ENCODE measurements around the gene OR10A6.

OR10A6 gene, protein sequence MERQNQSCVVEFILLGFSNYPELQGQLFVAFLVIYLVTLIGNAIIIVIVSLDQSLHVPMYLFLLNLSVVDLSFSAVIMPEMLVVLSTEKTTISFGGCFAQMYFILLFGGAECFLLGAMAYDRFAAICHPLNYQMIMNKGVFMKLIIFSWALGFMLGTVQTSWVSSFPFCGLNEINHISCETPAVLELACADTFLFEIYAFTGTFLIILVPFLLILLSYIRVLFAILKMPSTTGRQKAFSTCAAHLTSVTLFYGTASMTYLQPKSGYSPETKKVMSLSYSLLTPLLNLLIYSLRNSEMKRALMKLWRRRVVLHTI

DNA sequence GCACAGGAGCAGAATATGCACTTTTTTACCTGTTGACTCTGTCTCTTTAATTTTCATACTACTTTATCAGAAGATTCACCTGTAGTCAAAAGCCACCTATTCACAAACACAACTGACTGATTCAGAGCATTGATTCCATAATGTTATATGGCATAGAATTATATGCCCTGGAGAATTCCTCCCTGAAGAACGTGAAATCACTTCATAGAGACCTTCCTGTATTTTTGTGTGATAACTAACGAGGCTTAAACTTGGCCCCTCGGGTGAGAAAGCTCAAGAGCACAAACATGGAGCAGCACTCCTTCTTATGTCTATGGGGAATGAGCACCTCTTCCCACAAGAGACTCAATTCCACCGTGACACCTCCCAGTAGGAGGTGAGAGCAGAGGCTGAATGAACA lies at the start of gene OR10A6:
OR10A6 (minus strand) TSS at position 101 of the 400 bp plus-strand sequence. CDS start 2,606 bp downstream, outside the sequence.
- TF ChIP-seq, protein P1, sequence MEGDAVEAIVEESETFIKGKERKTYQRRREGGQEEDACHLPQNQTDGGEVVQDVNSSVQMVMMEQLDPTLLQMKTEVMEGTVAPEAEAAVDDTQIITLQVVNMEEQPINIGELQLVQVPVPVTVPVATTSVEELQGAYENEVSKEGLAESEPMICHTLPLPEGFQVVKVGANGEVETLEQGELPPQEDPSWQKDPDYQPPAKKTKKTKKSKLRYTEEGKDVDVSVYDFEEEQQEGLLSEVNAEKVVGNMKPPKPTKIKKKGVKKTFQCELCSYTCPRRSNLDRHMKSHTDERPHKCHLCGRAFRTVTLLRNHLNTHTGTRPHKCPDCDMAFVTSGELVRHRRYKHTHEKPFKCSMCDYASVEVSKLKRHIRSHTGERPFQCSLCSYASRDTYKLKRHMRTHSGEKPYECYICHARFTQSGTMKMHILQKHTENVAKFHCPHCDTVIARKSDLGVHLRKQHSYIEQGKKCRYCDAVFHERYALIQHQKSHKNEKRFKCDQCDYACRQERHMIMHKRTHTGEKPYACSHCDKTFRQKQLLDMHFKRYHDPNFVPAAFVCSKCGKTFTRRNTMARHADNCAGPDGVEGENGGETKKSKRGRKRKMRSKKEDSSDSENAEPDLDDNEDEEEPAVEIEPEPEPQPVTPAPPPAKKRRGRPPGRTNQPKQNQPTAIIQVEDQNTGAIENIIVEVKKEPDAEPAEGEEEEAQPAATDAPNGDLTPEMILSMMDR (IDR thresholded peaks at IDR 0.05; ENCODE audit: borderline replicate concordance, control extremely low read depth, extremely low read depth, insufficient read depth, missing control alignments) = no peak
- in situ Hi-C loops (cut with MboI; ENCODE audit: low sequenced_read_pairs, unreplicated experiment) = no loop called here
- DNase-seq (ENCODE audit: low spot score) = no peak

DNA sequence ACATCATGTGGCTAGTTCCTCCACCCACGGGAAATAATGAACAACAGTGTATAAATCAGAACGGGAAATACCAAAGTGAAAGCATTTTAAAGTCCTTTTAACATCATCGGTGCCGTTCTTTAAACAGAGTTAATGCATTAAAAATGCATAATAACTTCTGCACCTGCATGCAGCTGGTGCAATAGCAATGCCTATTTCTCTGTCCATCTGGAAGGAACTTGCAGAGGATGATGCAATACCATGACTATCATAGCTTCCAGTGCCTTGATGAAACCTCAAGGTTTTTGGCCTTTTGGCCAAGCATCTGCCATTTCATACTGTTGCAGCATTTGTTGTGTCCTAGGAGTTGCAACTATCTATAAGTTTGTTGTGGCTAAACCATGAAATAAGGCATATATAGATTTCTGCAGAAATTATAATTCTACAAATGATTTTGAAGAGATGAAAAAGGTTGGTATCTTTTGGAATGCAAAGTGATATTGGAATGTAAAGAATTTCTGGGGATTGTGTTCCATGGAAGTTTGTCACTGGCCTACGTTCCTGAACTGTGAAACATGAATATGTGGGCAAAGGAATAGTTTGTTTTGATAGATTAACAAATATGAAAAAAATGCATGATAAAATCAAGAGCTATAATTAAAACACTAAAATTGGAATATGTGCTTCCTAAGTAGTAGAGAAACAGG lies 46.3 kb upstream of the OR10A6 start:
- in situ Hi-C loops (cut with MboI; ENCODE audit: low sequenced_read_pairs, unreplicated experiment) = loop anchor here (25.0 kb wide), 1 partner anchor 465 kb away; the partner anchor contains the start of gene PPFIBP2
- TF ChIP-seq, protein P1 (IDR thresholded peaks at IDR 0.05; ENCODE audit: borderline replicate concordance, control extremely low read depth, extremely low read depth, insufficient read depth, missing control alignments) = no peak
- no peak for DNase-seq (ENCODE audit: low spot score)

DNA sequence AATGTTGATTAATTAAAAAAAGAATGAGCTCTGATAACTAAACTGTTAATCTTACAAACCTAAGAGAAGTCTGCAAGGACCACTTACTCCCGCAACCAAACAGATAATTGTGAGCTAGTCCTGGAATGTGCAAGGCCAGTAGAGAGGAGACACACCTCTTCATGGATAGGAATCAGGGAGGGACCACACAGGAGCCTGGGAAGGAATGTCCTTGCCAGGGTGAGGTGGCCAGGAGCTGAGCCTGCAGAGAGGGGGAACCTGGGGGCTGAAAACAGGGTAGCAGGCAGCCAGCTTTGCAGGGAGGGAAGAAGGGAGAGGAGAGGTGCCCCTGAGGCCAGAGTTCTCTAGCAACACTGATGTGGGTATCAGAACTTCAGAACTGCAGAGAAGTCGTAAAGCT lies 43.6 kb upstream of the OR10A6 start:
- no peak for DNase-seq (ENCODE audit: low spot score)
- TF ChIP-seq, protein P1 (IDR thresholded peaks at IDR 0.05; ENCODE audit: borderline replicate concordance, control extremely low read depth, extremely low read depth, insufficient read depth, missing control alignments) = no peak
- in situ Hi-C loops (cut with MboI; ENCODE audit: low sequenced_read_pairs, unreplicated experiment) = loop anchor here (25.0 kb wide), 1 partner anchor 462 kb away; the partner anchor contains the start of gene PPFIBP2

DNA sequence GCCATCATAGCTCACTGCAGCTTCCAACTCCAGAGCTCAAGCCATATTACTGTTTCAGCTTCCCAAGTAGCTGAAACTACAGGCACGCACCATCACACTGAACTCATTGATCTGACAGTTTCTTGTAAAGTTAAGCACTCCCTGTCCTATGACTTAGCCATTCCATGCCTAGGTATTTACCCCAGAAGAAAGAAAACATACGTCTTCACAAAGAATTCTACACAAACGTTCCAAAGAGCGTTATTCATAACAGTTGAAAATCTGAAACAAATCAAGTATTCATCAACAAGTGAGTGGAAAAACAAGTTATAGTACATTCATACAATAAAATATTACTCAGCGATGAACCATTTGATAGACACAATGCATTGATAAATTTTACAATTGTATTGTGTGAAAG lies 41.9 kb upstream of the OR10A6 start:
- no peak for DNase-seq (ENCODE audit: low spot score)
- TF ChIP-seq, protein P1 (IDR thresholded peaks at IDR 0.05; ENCODE audit: borderline replicate concordance, control extremely low read depth, extremely low read depth, insufficient read depth, missing control alignments) = no peak
- in situ Hi-C loops (cut with MboI; ENCODE audit: low sequenced_read_pairs, unreplicated experiment) = no loop called here

DNA sequence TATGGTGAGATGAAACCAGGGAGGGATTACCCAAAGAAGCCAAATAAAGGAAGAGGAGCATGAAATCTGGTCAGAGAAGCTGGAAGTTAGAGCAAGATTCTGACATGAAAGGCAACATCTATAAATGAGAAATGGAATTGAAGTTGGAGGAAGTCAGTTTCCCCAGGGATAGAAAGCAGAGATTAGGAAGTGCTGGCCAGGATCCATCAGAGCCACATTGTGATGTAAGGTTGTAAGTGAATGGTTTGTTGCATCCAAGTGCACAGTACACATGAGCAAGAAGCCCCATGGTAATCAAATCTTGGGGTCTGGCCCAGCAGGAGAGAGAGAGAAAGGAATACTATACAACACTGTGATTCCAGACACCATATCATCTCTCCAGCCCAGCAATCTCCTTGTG lies 40.8 kb upstream of the OR10A6 start:
- no peak for DNase-seq (ENCODE audit: low spot score)
- TF ChIP-seq, protein P1 (IDR thresholded peaks at IDR 0.05; ENCODE audit: borderline replicate concordance, control extremely low read depth, extremely low read depth, insufficient read depth, missing control alignments) = no peak
- in situ Hi-C loops (cut with MboI; ENCODE audit: low sequenced_read_pairs, unreplicated experiment) = no loop called here

DNA sequence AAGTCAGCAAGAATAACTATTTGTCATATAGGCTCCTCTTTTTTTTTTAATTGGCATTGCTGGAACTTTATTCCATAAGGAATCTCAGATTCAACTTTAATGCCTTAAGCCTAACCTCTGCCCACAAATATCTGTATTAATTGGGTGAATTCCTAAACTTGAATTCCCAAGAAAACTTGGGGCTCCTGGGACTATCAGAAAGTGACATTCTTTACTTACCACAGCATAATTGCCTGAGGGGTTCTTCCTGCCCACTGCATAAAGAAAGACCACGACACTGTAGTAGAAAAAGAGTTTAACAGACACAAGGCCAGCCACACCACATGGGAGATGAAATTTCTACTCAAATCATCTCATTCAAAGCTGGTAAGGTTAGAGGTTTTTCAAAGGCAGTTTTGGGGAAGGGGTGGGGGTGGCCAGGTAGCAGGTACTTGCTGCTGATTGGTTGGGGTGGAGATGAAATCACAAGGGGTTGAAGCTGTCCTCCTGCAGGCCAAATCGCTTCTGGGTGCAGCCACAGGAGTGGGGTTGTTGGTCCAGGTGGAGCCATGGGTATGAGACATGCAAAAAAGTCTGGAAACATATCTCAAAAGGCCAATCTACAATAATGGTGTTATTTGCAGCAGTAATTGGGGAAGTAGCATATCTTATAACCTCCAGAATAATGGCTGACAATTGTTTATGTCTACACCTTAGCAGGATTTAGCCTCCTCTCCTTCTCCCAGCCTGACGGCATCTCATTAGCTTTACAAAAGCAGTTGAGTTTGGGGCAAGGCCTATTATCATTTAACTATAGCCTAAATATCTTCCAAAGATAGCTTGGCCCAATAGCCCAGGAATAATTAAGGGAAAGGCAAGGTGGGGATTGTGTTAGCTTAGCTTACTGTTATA lies 38.9 kb upstream of the OR10A6 start:
- in situ Hi-C loops (cut with MboI; ENCODE audit: low sequenced_read_pairs, unreplicated experiment) = no loop called here
- DNase-seq (ENCODE audit: low spot score) = no peak
- TF ChIP-seq, protein P1 (IDR thresholded peaks at IDR 0.05; ENCODE audit: borderline replicate concordance, control extremely low read depth, extremely low read depth, insufficient read depth, missing control alignments) = no peak
